ENCODE data around the gene CDS1. TPM values are rescaled to one million over a fixed set of nuclear protein-coding genes. Genes with fewer than 3 reads are reported as not detected.

The CDS1 gene
- total and polyA plus RNA-seq, 10 of the 15 experiments (the other 5 are each of a cell fraction or from before 2014, with no cell fraction given): 0.03 TPM; not detected in 8

DNA sequence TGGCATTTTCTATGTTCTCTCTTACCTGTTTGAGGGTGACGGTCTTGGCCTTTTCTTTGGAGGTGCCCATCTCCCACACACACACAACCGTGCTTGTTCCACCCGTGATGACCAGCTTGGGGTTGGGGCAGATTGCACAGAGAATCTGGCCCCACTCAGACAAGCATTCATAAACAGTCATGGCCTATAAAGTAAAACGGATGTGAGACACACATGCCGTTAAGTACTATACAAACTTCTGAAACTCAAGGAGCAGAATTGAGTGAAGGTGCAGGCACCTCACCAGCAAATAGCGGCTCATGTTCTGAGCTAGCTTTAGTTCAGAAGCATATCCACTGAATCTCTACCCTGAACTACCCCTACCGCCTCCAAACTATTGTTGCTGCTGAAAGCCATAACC is 107.6 kb downstream of the CDS1 start:
- no peak overlapping the region for H2AFZ ChIP-seq (ENCODE audit: control insufficient read depth, low read depth, low read length)
- ChIA-PET POLR2A (no interaction called here), SMC1A (ENCODE audit: uncharacterized antibody, unreplicated experiment) (no interaction called here), RAD21 (ENCODE audit: unreplicated experiment) (no interaction called here), CTCF (no interaction called here)
- TF ChIP-seq SMAD1 (IDR thresholded peaks at IDR 0.05; ENCODE audit: low read depth, partially characterized antibody) (no peak), SRF (IDR thresholded peaks at IDR 0.05; ENCODE audit: low read depth in 2 of 2, low read length in 2 of 2) (no peak)
- TF ChIP-seq, protein P1, sequence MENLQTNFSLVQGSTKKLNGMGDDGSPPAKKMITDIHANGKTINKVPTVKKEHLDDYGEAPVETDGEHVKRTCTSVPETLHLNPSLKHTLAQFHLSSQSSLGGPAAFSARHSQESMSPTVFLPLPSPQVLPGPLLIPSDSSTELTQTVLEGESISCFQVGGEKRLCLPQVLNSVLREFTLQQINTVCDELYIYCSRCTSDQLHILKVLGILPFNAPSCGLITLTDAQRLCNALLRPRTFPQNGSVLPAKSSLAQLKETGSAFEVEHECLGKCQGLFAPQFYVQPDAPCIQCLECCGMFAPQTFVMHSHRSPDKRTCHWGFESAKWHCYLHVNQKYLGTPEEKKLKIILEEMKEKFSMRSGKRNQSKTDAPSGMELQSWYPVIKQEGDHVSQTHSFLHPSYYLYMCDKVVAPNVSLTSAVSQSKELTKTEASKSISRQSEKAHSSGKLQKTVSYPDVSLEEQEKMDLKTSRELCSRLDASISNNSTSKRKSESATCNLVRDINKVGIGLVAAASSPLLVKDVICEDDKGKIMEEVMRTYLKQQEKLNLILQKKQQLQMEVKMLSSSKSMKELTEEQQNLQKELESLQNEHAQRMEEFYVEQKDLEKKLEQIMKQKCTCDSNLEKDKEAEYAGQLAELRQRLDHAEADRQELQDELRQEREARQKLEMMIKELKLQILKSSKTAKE (IDR thresholded peaks at IDR 0.05; ENCODE audit: low read depth, poor library complexity, severe bottlenecking): no peak
- no peak for ATAC-seq
- H3K4me3 ChIP-seq: no peak overlapping the region
- H3K4me1 ChIP-seq (ENCODE audit: control insufficient read depth, insufficient read depth, low read length): no peaks in the 10 kb centered on the region
- H3K9me3 ChIP-seq (replicated peaks; ENCODE audit: control insufficient read depth, insufficient read depth, low read length): no peaks in the 10 kb centered on the region
- no peak overlapping the region for H3K4me2 ChIP-seq (ENCODE audit: control insufficient read depth, insufficient read depth)
- 53% methylated on average over 7 of the region's 7 CpGs for WGBS (ENCODE audit: insufficient coverage, insufficient replicate concordance, low lambda C conversion rate, missing lambda C conversion rate)
- BruUV-seq (replicated peaks): no TSS peak
- no peaks in the 10 kb centered on the region for H4K20me1 ChIP-seq (ENCODE audit: control insufficient read depth, insufficient read depth)
- no peak for DNase-seq (ENCODE audit: low read depth, low spot score)
- H3K9ac ChIP-seq (ENCODE audit: control insufficient read depth, insufficient read depth, low read length): no peak overlapping the region
- no peak overlapping the region for H3K27ac ChIP-seq (ENCODE audit: control insufficient read depth, insufficient read depth)
- no peak for FAIRE-seq
- no peaks in the 10 kb centered on the region for H3K36me3 ChIP-seq (ENCODE audit: control insufficient read depth in 2 of 2, insufficient read depth in 2 of 2, low read length in 1 of 2)
- intact Hi-C loops (cut with micrococcal nuclease; ENCODE audit: unreplicated experiment) (no loop called here), in situ Hi-C loops (cut with MboI) (no loop called here)
- H3K79me2 ChIP-seq (ENCODE audit: control insufficient read depth, insufficient read depth, low read length): no peaks in the 10 kb centered on the region
- no peaks in the 10 kb centered on the region for H3K27me3 ChIP-seq (replicated peaks in 1 of 2; ENCODE audit: control insufficient read depth in 2 of 2, insufficient read depth in 2 of 2, low read length in 1 of 2)

DNA sequence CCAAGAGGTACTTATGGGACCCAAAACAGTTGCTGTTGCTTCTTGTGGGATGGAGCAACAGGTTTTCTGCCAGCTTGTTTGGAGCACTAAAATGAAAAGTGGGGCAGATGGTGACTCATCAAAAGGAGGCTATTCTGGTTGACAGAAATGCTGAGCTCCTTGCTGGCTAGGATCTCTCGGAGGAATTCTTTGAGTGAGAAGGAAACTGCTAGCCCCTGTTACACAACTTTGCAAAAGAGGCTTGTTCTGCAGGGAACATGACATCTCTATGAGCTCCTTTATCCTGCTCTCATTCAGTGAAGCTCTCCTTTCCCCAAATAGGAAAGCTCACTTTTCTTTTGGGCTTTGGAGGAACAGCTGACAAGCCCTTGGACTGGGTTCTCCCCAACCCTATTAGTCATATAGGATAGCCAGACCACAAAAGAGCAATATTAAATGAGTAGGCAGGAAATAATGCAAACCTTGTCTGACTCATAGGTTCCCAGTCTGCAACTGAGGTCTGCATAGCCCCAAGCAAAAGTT is 108.3 kb downstream of the CDS1 start:
- H3K27ac ChIP-seq (ENCODE audit: control insufficient read depth, insufficient read depth): no peak overlapping the region
- ATAC-seq (no peak), DNase-seq (ENCODE audit: low read depth, low spot score) (no peak), FAIRE-seq (no peak)
- CTCF ChIA-PET: no interaction called here
- H3K4me2 ChIP-seq (ENCODE audit: control insufficient read depth, insufficient read depth): no peak overlapping the region
- POLR2A ChIA-PET: interaction anchor here (0.6 kb wide), 1 partner anchor 613 kb away, joined by 4 read pairs; no protein-coding TSS in a partner anchor
- no peaks in the 10 kb centered on the region for H3K4me1 ChIP-seq (ENCODE audit: control insufficient read depth, insufficient read depth, low read length)
- H3K9ac ChIP-seq (ENCODE audit: control insufficient read depth, insufficient read depth, low read length): no peak overlapping the region
- SMC1A ChIA-PET (ENCODE audit: uncharacterized antibody, unreplicated experiment): no interaction called here
- no peak overlapping the region for H3K4me3 ChIP-seq
- WGBS (ENCODE audit: insufficient coverage, insufficient replicate concordance, low lambda C conversion rate, missing lambda C conversion rate): 0% methylated on average over 1 of the region's 1 CpG
- H3K9me3 ChIP-seq (replicated peaks; ENCODE audit: control insufficient read depth, insufficient read depth, low read length): no peaks in the 10 kb centered on the region
- H3K79me2 ChIP-seq (ENCODE audit: control insufficient read depth, insufficient read depth, low read length): no peaks in the 10 kb centered on the region
- in situ Hi-C loops (cut with MboI): no loop called here
- H2AFZ ChIP-seq (ENCODE audit: control insufficient read depth, low read depth, low read length): no peak overlapping the region
- no peaks in the 10 kb centered on the region for H3K36me3 ChIP-seq (ENCODE audit: control insufficient read depth in 2 of 2, insufficient read depth in 2 of 2, low read length in 1 of 2)
- RAD21 ChIA-PET (ENCODE audit: unreplicated experiment): no interaction called here
- BruUV-seq (replicated peaks): no TSS peak
- intact Hi-C loops (cut with micrococcal nuclease; ENCODE audit: unreplicated experiment): no loop called here
- H3K27me3 ChIP-seq (replicated peaks in 1 of 2; ENCODE audit: control insufficient read depth in 2 of 2, insufficient read depth in 2 of 2, low read length in 1 of 2): no peaks in the 10 kb centered on the region
- no peaks in the 10 kb centered on the region for H4K20me1 ChIP-seq (ENCODE audit: control insufficient read depth, insufficient read depth)
- TF ChIP-seq, protein P2, sequence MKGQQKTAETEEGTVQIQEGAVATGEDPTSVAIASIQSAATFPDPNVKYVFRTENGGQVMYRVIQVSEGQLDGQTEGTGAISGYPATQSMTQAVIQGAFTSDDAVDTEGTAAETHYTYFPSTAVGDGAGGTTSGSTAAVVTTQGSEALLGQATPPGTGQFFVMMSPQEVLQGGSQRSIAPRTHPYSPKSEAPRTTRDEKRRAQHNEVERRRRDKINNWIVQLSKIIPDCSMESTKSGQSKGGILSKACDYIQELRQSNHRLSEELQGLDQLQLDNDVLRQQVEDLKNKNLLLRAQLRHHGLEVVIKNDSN (IDR thresholded peaks at IDR 0.05; ENCODE audit: borderline replicate concordance, extremely low read length, insufficient read depth, low read depth, low read length): no peak
- TF ChIP-seq CBFB (IDR thresholded peaks at IDR 0.05; ENCODE audit: low read depth): no peak
- TF ChIP-seq SP1 (IDR thresholded peaks at IDR 0.05; ENCODE audit: low read depth, low read length): no peak
- no peak for TF ChIP-seq TARDBP (IDR thresholded peaks at IDR 0.05; ENCODE audit: borderline replicate concordance)
- TF ChIP-seq ZNF207 (IDR thresholded peaks at IDR 0.05; ENCODE audit: borderline replicate concordance): no peak
- TF ChIP-seq SPI1 (IDR thresholded peaks at IDR 0.05; ENCODE audit: borderline replicate concordance, insufficient read depth, low read depth, low read length): no peak
- no peak for TF ChIP-seq ZNF24 (IDR thresholded peaks at IDR 0.05)
- no peak for TF ChIP-seq CREB1 (IDR thresholded peaks at IDR 0.05; ENCODE audit: low read depth)
- TF ChIP-seq RUNX3 (IDR thresholded peaks at IDR 0.05; ENCODE audit: low read length): no peak
- no peak for TF ChIP-seq SMARCA5 (IDR thresholded peaks at IDR 0.05)
